Measurements from ENCODE around the gene FAM9C.

DNA sequence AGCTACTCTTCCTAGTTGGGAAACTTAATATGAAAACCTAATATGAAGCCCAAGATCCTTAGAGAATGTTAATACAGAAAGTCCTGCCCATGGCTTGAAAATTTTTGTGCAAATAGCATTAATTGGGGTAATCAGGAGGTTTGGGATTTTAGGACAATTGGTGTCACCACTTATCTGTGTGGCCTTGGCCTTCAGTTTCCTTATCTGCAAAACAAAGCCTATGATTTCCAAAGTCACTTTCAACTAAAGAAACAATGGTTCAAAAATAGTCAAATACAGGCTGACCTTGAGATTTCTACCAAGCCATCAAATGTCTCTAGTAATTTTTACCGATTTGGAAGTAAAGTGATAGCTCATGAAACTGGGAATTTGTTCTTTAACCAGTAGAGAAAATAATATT lies 40.2 kb upstream of the FAM9C start:
- TF ChIP-seq, protein P1, sequence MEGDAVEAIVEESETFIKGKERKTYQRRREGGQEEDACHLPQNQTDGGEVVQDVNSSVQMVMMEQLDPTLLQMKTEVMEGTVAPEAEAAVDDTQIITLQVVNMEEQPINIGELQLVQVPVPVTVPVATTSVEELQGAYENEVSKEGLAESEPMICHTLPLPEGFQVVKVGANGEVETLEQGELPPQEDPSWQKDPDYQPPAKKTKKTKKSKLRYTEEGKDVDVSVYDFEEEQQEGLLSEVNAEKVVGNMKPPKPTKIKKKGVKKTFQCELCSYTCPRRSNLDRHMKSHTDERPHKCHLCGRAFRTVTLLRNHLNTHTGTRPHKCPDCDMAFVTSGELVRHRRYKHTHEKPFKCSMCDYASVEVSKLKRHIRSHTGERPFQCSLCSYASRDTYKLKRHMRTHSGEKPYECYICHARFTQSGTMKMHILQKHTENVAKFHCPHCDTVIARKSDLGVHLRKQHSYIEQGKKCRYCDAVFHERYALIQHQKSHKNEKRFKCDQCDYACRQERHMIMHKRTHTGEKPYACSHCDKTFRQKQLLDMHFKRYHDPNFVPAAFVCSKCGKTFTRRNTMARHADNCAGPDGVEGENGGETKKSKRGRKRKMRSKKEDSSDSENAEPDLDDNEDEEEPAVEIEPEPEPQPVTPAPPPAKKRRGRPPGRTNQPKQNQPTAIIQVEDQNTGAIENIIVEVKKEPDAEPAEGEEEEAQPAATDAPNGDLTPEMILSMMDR (IDR thresholded peaks at IDR 0.05), result no peak
- TF ChIP-seq POLR2A (IDR thresholded peaks at IDR 0.05), result no peak

Measured in body of pancreas (tissue), 4 donors.